ENCODE measurements around the gene ANKS1B.
"Not testable (repeated sequence)": the region's sequence is repeated elsewhere in the genome, so short reads cannot be mapped to it uniquely, and the experiment has no call there.

Gene ANKS1B

DNA sequence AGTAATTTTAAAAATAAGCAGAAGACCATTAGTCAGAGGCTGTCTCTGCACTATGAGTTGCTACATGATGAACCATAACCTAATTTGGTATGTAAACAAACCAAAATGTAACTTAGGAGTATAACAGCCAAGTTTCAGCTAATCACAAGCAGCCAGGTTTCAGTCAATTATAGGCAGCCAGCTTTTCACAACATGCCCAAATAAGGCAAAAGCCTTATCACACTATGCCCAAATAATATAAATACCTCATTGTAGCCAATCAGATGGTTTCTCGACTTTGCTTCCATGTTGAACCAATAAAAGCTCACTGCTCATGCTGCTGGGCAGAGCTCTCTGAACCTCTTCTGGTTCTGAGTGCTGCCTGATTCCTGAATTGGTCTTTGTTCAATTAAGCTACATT, 298.6 kb downstream of the ANKS1B start:
- DNase-seq: no peak

DNA sequence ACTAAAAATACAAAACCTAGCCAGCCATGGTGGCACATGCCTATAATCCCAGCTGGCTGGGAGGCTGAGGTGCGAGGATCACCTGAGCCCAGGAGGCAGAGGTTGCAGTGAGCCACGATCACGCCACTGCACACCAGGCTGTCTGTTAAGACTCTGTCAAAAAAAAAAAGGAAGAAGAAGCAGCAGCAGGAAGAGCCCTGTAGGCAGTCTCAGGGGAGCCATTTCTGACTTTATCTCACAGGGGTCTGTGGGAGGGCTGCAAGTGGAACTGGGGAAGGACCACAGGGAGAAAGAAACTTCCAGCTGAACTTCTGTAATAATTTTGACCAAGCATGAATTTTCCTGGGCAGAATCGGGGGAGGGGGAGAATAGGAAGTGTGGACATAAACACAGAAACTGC, 304.5 kb downstream of the ANKS1B start:
- no peak for DNase-seq

DNA sequence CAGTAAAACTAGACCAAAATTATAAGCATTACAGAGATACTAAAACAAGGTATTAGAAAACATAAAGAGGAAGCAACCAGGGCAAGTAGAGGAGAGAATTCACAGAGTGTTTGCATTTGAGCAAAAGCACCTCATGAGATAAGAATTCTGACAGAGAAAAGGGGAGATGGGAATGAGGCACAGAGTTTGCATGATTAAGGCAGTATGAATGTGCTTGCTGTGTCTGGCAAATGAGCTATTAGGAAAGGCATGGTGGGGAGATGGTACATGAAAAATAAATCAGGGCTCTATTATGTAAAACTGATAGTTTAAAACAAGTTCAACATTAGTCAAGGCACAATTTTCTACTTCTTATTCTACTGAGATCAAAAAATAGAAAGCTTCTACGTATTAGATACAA, 314.1 kb downstream of the ANKS1B start:
- DNase-seq: no peak

DNA sequence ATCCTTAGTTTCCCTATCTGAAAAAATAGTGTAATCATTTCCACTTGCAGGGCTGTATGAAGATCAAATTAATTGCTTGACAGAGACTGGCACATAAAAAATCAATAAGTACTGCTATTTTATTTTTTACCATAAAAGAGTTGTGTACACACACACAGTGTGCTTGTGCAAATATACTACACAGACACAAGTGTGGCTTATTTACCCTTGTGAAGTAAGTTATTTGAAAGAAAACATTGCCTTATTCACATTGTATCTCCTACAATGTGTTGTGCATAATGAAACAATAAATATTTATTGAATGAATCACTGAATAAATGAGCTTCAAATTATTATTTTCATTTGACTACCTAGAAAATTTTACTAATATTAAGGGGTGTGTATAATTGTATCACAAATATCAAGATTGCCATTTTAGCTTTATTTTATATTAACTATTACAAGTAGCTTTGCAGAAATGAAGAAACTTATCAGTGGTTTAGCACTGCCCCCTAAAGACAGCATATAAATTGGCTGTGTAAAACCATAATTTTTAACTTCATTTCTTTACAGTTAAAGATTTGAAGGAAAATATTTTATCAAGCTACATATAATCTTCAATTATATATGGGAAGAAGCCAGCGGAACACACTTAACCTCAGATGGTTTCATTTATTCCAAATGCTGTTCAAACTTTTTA, 325.9 kb downstream of the ANKS1B start:
- no peak for DNase-seq

DNA sequence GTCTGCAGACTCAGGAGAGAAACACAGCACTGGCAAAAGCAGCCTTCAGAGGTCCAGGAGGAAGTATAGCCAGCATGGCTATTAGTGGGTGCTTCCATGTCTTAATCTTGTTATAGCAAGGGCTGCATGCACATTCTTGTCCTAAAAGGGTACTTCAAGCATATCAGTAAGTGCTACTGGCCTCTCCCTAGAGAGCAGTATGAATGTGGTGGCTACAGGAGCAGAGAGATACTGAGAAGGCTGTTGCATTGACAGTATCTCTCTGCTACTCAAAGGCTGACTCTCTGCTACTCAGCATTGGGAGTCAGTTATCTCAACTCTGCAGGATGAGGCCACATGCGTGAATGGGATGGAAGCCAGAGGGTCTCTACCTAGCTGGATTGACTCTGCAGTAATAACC, 335.2 kb downstream of the ANKS1B start:
- no peak for DNase-seq

DNA sequence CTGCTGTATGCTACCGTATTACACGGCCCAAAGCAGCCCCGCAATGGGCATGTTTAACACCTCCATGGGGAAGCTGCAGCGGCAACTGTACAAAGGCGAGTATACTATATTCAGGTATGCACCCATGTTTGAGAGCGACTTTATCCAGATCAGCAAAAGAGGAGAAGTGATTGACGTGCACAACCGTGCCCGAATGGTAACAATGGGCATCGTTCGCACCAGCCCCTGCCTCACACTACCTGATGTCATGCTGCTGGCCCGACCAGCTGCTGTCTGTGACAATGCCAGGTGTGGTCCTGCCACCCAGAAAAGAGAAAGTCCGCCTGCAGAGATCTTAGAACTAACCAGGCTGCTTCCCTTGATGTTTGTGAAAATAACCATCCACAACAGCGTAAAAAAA, 336.6 kb downstream of the ANKS1B start:
- no peak for DNase-seq

DNA sequence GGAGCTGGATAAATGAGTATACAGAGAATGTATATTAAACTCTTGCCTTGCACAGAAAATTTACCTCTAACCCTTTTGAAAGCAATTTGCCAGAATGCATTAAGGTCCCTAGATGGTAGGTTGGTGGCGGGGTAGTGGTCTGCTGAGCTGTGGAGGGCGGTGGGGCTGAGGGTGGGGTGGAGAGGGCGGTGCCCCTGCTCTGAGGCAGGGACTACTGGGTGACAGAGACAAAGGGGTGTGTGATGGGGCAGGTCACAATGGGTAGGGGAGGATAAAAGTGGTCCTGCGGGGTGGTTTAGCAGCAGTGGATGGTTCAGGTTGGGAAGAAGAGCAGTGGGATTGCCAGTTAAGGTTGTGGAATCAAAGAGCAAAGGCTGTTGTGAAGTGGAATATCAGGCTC, 337.3 kb downstream of the ANKS1B start, which contains the start of gene GARIN6:
TSS of gene GARIN6 (plus strand) at position 301 of the 400 bp plus-strand sequence. CDS start 422 bp downstream, outside the sequence.
- DNase-seq: no peak

DNA sequence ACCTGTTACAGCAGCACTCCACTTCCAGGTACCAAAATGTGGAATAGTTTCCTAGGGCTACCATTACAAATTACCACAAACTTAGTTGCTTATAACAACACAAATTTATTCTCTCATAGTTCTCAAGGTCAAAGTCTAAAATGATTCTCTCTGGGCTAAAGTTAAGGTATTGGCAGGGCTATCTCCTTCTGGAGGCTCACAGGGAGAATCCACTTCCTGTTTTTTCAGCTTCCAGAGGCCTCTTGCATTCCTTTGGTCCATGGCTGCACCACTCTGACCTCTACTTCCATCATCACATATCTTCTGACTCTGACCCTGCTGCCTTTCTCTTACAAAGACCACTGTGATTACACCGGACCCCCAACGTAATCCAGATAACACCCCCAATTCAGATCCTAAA, 340.1 kb downstream of the ANKS1B start:
- DNase-seq: no peak

DNA sequence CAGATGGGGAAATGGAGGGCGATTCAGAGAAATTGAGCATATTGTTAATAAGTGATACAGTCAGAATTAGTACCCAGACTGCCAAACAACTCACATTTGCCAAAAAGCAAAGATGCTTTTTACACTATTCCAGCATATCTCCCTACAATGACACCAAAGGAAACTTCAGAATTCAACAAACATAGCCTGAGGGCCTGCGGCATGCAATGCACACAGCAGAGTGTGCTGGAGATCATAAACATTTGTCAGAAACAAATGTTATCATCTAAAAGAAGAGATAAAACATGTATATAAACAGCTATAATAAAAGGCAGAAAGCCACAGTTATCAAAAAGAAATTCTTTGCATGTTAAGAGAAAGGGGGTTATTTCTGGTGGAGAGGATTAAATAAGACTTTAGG, 357.3 kb downstream of the ANKS1B start:
- no peak for DNase-seq

DNA sequence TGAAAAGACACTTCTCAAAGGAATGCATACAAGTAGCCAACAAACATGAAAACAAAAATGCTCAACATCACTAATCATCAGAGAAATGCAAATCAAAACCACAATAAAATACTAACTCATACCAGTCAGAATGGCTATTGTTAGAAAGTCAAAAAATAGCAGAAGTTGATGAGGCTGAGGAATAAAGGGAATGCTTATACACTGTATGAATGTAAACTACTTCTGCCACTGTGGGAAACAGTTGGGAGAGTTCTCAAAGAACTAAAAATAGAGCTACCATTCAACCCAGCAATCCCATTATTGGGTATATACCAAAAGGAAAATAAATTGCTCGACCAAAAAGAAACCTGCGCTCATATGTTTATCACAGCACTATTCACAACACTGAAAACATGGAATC, 360.1 kb downstream of the ANKS1B start:
- DNase-seq: not testable (repeated sequence)

DNA sequence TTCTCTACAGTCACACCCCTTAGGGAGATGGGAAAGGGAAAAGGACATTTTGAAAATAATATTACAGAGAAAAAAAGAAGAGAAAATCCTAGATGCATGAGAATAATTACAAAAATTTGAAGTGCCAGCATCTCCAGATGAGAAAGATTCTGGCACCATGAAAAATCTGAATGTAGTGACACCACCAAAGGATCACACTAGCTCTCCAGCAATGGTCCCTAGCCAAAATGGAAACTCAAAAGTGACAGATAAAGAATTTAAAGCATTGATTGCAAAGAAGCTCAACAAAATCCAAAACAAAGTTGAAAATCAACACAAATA, 364.6 kb downstream of the ANKS1B start:
- no peak for DNase-seq

DNA sequence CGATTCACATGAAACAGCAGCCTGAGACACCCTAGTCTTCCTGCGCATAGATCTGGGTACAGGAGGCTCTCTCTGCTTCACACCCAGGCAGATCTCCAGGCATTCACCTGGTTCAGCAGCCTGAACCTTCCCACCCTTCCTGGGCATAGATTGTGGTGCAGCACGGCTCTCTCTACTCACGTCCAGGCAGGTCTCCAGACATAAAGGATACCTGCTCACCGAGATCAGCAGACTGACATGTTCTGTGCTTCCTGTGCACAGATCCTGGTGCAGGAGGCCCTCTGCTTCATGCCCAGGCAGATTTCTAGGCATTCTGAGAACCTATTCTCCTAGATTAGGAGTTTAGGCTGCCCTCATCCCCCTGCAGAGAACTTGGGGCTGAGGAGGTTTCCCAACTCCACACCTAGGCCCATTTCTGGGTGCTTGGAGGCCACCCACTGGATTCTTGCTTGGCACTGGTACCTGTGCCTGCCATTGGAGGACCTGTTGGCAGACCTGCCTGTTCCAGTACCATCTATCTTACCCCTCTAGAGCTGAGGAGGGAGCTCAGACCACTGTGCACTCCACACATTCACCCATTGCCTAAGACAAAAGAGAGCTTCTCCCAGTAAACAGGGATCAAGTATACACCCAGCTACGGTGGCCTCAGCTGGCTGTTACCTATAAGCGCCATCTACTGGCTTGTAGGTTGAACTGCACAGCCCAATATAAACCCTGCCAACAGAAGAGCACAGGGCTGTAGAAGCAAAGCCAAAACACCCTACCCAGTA, 365.2 kb downstream of the ANKS1B start:
- no peak for DNase-seq

DNA sequence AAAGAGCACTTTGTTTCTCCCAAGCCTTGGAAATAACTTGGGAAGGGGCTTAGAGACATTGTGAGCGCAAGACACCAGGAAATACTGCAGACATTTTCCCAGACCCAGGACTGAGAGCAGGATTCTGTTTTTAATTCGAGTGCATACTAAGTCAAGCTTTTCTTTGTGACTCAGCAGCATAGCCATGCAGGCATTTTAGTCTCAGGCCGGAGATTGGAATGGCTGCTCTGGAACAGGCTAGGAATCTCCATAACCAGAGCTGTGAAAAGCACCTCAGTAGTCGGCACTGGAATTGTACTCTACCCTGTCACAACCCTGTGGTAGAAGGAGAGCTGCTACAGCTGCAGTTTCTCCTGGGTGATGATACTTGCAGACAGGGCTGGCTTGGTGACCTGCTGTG, 366.1 kb downstream of the ANKS1B start:
- no peak for DNase-seq

DNA sequence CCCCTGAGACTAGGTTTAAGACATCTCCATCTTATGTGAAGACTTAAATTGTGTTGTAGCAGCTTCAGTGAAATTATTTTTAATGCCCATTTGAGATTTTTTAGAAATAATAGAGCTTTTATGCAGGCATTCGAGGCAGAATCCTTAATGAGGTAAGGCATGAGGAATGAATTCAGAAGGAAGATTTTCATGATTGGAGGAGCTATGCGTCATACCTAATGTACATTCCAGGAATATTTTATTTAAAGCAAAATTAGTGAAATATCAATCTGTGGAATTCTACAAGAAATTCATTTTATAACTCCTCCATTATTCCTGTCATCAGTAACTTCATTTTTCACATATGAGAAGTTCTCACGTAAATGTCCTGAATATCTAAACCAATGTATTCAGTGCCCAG, 373.1 kb downstream of the ANKS1B start:
- no peak for DNase-seq

DNA sequence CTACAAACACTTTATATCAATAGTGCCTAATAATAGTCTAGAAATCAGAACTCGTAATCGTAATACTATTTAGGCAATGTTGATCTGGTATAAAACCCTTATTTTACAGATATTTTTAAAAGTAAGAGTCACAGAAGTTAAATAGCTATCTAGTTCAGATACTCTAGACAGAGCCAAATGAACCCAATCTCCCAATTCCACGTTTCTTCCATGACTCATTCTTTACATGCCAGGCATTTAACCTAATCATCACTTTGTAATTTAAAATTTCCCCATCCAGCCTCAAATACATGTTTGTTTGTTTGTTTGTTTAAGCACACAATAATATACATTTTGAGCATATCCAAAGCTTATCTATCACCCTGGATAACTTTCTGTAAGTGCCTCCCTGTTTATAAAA, 373.6 kb downstream of the ANKS1B start:
- DNase-seq: no peak

DNA sequence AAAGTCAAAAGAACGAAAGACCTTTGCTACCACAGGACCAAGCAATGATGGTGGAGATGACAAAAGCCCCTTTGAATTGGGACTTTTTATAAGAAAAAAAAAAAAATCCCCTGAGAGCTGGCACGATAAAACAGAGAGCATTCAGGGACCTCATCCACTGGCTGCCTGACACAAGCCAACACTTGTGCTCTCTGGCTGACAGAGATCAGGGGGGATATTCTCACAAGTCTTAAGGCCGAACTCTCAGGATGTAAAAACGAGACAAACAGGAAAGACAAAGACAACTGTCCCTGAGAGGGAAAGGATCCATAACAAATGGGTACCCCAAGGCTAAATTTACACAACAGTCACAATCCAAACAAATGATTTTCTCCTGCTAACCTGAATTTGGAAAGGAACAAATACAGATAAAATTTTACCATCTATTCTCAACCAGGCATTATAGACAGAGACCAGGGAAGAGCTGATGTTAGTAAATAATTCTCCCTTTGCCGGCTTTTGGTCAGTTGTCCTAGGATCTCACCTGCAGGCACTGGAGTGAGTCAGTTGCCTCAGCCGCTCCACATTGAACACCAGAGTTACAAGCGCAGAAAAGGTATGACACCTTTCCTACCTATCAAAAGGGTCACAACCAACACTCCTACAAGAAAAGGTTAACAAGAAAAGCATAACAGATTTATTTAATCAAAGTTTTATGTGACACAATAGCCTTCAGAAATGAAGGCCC, 375.1 kb downstream of the ANKS1B start:
- no peak for DNase-seq

DNA sequence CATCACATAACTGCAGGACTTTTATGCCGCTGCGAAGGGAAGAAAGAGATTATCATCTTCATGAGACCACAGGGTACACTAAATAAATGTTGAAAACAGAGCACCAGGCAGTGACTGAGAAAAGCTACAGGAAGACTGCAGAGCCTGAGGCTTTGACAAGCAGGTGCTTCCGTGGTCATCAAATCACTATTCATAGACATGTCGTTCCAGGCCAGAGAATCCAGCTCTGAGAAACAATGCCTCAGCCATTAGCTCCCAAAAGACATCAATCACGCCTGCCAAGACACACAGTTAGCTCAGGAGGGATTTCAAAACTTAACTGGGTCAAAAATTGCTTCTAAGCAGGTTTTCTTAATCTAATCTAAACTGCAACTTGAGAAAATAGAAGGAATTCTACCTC, 384.3 kb downstream of the ANKS1B start:
- DNase-seq: no peak

DNA sequence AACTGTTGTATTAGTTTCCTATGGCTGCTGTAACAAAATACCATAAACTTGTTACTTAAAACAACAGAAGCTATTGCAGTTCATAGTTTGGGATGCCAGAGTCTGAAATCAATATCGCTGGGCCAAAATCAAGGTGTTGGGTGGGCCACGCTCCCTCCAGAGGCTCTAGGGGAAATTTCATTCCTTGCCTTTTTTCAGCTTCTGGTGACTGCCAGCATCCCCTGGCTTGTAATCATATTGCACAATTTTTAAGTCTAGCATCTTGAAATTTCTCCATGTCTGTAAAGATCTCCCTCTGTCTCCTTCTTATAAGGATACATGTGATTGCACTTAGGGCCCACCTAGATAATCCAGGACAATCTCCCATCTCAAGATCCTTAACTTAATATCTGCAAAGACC, 386.0 kb downstream of the ANKS1B start:
- DNase-seq: no peak

DNA sequence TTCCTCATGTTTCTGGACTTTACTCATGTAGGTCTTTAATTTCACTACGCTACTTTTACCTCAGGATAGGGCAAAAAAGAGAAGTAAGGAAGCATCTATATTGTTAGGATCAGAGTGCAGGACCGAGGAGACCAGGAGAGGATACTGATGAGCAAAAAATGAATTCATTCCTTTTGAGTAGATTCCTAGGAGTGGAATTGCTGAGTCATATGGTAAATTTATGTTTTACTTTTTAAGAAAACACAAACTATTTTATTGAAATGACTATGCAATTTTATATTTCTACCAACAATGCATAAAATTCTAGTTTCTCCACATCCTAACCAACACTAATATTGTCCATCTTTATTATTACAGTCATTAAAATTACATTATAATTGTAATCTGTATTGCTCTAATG, 388.0 kb downstream of the ANKS1B start:
- no peak for DNase-seq

DNA sequence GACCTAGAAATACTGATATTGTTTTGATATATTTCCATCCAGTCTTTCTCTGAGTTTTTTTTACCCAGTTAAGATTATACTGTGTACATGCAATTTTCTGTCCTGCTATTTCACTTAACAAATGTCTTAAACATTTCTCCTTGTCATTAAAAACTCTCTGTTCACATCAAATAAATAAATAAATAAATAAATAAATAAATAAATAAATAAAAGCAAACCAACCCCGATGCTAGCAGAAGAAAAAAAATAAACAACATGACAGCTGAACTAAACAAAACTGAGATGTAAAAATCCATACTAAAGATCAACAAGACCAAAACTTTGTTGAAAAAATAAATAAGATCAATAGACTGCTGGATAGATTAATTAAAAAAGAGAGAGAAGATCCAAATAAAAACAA, 407.6 kb downstream of the ANKS1B start:
- DNase-seq: not testable (repeated sequence)

DNA sequence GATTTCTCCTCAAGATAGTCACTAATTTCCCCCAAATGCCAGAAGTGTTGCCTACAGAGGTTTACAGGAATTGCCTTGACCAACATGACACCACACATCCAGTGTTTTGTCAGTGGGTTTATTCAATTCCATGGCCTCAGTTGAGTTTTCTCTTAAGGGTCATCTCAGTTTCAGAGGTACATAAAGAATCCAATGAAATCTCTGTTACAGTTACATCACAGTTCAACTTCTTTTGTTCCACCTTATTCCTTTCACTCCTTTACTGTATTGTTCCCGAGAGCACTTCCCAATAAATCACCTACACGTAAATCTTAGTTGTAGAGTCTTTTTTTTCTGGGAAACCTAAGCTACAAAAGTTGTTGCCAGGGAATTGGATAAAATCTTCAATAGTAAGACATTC, 410.8 kb downstream of the ANKS1B start:
- DNase-seq: no peak

DNA sequence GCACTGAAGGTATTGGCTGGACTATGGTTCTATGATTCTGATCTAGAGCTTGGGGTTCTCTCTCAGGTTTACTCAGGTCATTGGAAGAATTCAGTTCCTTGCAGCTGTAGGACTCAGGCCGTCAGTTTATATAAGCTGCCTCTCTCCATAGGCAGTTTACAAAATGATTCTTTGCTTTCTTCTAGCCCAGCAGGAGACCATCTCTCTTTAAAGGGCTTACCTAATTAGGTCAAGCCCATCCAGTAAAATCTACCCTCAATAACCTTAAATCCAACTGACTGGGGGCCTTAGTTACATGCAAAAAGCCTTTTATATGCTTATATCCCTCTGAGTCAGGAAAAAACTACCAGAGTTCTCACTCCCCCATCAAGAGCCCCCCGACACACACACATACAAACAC, 417.7 kb downstream of the ANKS1B start:
- no peak for DNase-seq

DNA sequence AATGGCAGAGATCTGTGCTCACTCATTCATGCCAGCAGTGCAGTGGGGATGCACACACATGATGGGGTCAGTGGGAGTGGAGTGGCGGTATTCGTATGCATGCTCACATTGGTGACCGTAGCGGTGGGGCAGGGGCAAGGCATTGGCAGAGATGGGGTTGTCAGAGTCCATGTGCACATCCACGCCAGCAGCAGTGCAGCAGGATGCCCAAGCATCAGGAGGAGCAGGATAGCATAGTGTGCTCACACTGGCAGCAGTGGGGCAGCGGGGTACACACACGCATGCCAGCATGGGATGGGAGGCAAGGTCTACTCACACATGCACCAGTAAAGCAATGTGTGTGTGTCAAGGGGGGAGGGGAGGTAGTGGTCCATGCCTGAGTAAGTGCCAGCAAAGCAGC, 426.6 kb downstream of the ANKS1B start:
- DNase-seq: no peak

DNA sequence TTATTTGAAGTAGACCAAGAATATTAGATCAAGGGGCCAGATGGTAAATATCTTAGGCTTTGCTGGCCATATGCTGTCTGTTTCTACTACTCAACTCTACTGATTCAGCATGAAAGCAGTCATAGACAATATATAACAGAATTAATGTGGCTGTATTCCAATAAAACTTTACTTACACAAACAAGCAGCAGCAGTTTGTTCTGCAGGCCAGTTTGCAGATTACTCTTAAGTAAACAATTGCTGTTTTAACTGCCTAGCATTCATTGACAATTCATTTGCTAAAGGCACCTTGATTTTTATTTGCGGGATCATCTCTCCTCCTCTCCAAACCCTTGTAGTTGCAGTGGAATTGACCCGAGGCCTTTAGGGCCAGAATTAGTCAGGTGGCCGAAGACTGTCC, 431.3 kb downstream of the ANKS1B start:
- no peak for DNase-seq

Data from activated CD4-positive, CD25-positive, alpha-beta regulatory T cell treated with anti-CD3 and anti-CD28 coated beads, Interleukin-2, amount 50 U/mL, for 72 hours (primary cell).